RWPE1 (cell line): ENCODE measurements around the gene PRR36.

Source experiments
- CTCF ChIA-PET: fragments of 350-600 bp; sonication (Branson Sonifier 250); formaldehyde crosslinking; extraction: SDS; loops from one replicate; lab custom pipeline; 2021; lab: Yijun Ruan, JAX
- POLR2A ChIA-PET: fragments of 400-600 bp; formaldehyde crosslinking; extraction: SDS; loops from one replicate; lab custom pipeline; 2020; ENCODE audit warnings: antibody characterized with exemption; ENCODE audit not compliant: low non-redundant PET; lab: Yijun Ruan, JAX
- DNase-seq: peaks from one replicate; pipeline ENCODE4 v3.0.0; 2012; ENCODE audit warnings: low spot score
- H3K27ac ChIP-seq: fragments of 450-650 bp; 2 replicates; pipeline ENCODE4 v1.5.1; 2017
- CTCF ChIP-seq: fragments of 450-650 bp; conservative IDR thresholded peaks from 2 replicates; pipeline ENCODE4 v1.5.1; 2017; ENCODE audit warnings: low read depth, mild to moderate bottlenecking

Gene PRR36

GRCh38 chr19:7856679-7857663 is 17.2 kb downstream of the PRR36 start:
- no peak overlapping the region for H3K27ac ChIP-seq
- ChIA-PET POLR2A (no interaction called here), CTCF (interaction anchor here (0.6 to 1.8 kb wide), 3 partner anchors 10 to 64 kb away, joined by 3 to 6 read pairs (median 6); no protein-coding TSS in a partner anchor)
- TF ChIP-seq CTCF = no peak
- no peak for DNase-seq

- no peak overlapping the region for H3K27ac ChIP-seq
- TF ChIP-seq CTCF = no peak
- ChIA-PET POLR2A (no interaction called here), CTCF (no interaction called here)
- DNase-seq = no peak
Measured at GRCh38 chr19:7856109-7856591, 18.0 kb downstream of the PRR36 start.

GRCh38 chr19:7855426-7856108 is 18.6 kb downstream of the PRR36 start:
- TF ChIP-seq CTCF = no peak
- H3K27ac ChIP-seq = no peak overlapping the region
- POLR2A ChIA-PET = no interaction called here
- no peak for DNase-seq
- CTCF ChIA-PET = no interaction called here

- ChIA-PET CTCF (interaction anchor here (0.6 to 2.7 kb wide), 3 partner anchors 15 to 70 kb away, joined by 3 to 10 read pairs (median 3); no protein-coding TSS in a partner anchor), POLR2A (no interaction called here)
- H3K27ac ChIP-seq = no peak overlapping the region
- TF ChIP-seq CTCF = no peak
- no peak for DNase-seq
Measured at GRCh38 chr19:7853770-7854128, 20.4 kb downstream of the PRR36 start.

GRCh38 chr19:7852851-7853769 is 21.1 kb downstream of the PRR36 start:
- CTCF ChIA-PET = interaction anchor here (0.5 to 2.7 kb wide), 10 partner anchors 9 to 1186 kb away, joined by 3 to 10 read pairs (median 4); no protein-coding TSS in a partner anchor
- peak; percentile 84 for TF ChIP-seq CTCF
- DNase-seq = peak; percentile 74
- POLR2A ChIA-PET = no interaction called here
- H3K27ac ChIP-seq = no peak overlapping the region
